GM12878 (cell line): ENCODE data around the gene ITIH2. TPM values are rescaled to one million over a fixed set of nuclear protein-coding genes. Genes with fewer than 3 reads are reported as not detected.

Experiments used
- ATAC-seq: fragments of 200-7000 bp; cut with Tn5 transposase; 3 replicates; pipeline ENCODE4 v1.9.1; 2020; ENCODE audit warnings: mild to moderate bottlenecking, moderate library complexity
- BruUV-seq: library from RNA; stranded (reverse); fragments of 400-500 nt; replicated peaks from 2 replicates; lab custom pipeline; 2021; lab: Mats Ljungman, UMichigan
- CTCF ChIA-PET: fragments of 300-600 bp; sonication (Branson Sonifier 250); formaldehyde crosslinking; extraction: SDS; loops from one replicate; lab custom pipeline; 2021; ENCODE audit warnings: inconsistent platforms; lab: Yijun Ruan, JAX
- POLR2A ChIA-PET: fragments of 350-600 bp; formaldehyde crosslinking; extraction: SDS; loops from one replicate; lab custom pipeline; 2021; ENCODE audit warnings: inconsistent platforms; lab: Charles Lee
- RAD21 ChIA-PET: fragments of 300-600 bp; sonication (Branson Sonifier 250); formaldehyde crosslinking; loops from one replicate; lab custom pipeline; 2023; ENCODE audit warnings: antibody characterized with exemption; ENCODE audit not compliant: unreplicated experiment; lab: Charles Lee
- SMC1A ChIA-PET: fragments of 300-600 bp; sonication (Branson Sonifier 250); formaldehyde crosslinking; loops from one replicate; lab custom pipeline; 2023; ENCODE audit not compliant: unreplicated experiment, uncharacterized antibody; lab: Charles Lee
- DNase-seq: peaks from one replicate; pipeline ENCODE4 v3.0.0-alpha.2; 2011; ENCODE audit warnings: low read depth, low spot score
- FAIRE-seq: peaks from 3 replicates; lab custom pipeline; 2011; peaks lifted over from hg19 to GRCh38; lab: Jason Lieb, UNC
- H2AFZ ChIP-seq: 2 replicates; pipeline ENCODE4 v1.6.0; 2011; ENCODE audit warnings: low read depth, low read length, control low read depth; ENCODE audit not compliant: control insufficient read depth
- H3K27ac ChIP-seq: 2 replicates; pipeline ENCODE4 v1.5.1; 2011; ENCODE audit warnings: control low read depth; ENCODE audit not compliant: control insufficient read depth, insufficient read depth
- H3K27me3 ChIP-seq, 2 experiments: replicated peaks in 1 of 2; 2 replicates each; pipeline versions ENCODE4 v1.6.0 to v1.6.1; 2011; ENCODE audit warnings: low read length in 1 of 2; ENCODE audit not compliant: control insufficient read depth in 2 of 2, insufficient read depth in 2 of 2
- H3K36me3 ChIP-seq, 2 experiments: 2 replicates each; pipeline ENCODE4 v1.5.1; 2011; ENCODE audit warnings: low read length in 1 of 2; ENCODE audit not compliant: control insufficient read depth in 2 of 2, insufficient read depth in 2 of 2
- H3K4me1 ChIP-seq: 2 replicates; pipeline ENCODE4 v1.6.1; 2011; ENCODE audit warnings: mild to moderate bottlenecking, low read length, moderate library complexity, mixed read lengths; ENCODE audit not compliant: control insufficient read depth, insufficient read depth
- H3K4me2 ChIP-seq: 2 replicates; pipeline ENCODE4 v1.6.0; 2011; ENCODE audit warnings: control low read depth; ENCODE audit not compliant: control insufficient read depth, insufficient read depth
- H3K4me3 ChIP-seq: fragments of 200-600 bp; sonication (generic); 2 replicates; pipeline ENCODE4 v1.5.1; 2016
- H3K79me2 ChIP-seq: 2 replicates; pipeline ENCODE4 v1.6.0; 2011; ENCODE audit warnings: low read length; ENCODE audit not compliant: control insufficient read depth, insufficient read depth
- H3K9ac ChIP-seq: 2 replicates; pipeline ENCODE4 v1.8.0; 2011; ENCODE audit warnings: low read length, control low read depth, mixed read lengths; ENCODE audit not compliant: control insufficient read depth, insufficient read depth
- H3K9me3 ChIP-seq: replicated peaks from 3 replicates; pipeline ENCODE4 v1.5.1; 2011; ENCODE audit warnings: mild to moderate bottlenecking, low read length; ENCODE audit not compliant: control insufficient read depth, insufficient read depth
- H4K20me1 ChIP-seq: 2 replicates; pipeline ENCODE4 v1.6.0; 2011; ENCODE audit not compliant: control insufficient read depth, insufficient read depth
- ASH2L ChIP-seq: fragments of 300-600, 200-600 bp; sonication (generic); IDR thresholded peaks from 2 replicates; pipeline ENCODE4 v1.6.1; 2017; ENCODE audit warnings: low read depth, mild to moderate bottlenecking, borderline replicate concordance
- CBX5 ChIP-seq: sonication (generic); IDR thresholded peaks from 2 replicates; pipeline ENCODE4 v1.6.1; 2016; ENCODE audit warnings: low read depth, moderate library complexity, mild to moderate bottlenecking, inconsistent platforms
- CTCF ChIP-seq, 3 experiments: IDR thresholded peaks in 2 of 3; conservative IDR thresholded peaks in 1 of 3; 2 replicates each; pipeline ENCODE4 v1.5.1; 2011; ENCODE audit warnings: low read depth in 3 of 3, low read length in 3 of 3, mild to moderate bottlenecking in 3 of 3, control low read depth in 2 of 3, moderate library complexity in 2 of 3, inconsistent platforms in 1 of 3, mixed read lengths in 1 of 3; ENCODE audit not compliant: control insufficient read depth in 2 of 3, insufficient read depth in 1 of 3; ENCODE audit errors: extremely low read depth in 1 of 3
- E4F1 ChIP-seq: fragments of 450-650 bp; IDR thresholded peaks from 2 replicates; pipeline ENCODE4 v1.6.1; 2018; ENCODE audit warnings: borderline replicate concordance, mild to moderate bottlenecking; ENCODE audit not compliant: partially characterized antibody
- GATAD2B ChIP-seq: fragments of 450-650 bp; conservative IDR thresholded peaks from 2 replicates; pipeline ENCODE4 v1.6.1; 2017; ENCODE audit warnings: low read depth, mild to moderate bottlenecking, moderate library complexity
- HDAC6 ChIP-seq: fragments of 200-600 bp; sonication (generic); IDR thresholded peaks from one replicate; pipeline ENCODE4 v1.8.0; 2017; ENCODE audit warnings: antibody characterized with exemption; ENCODE audit not compliant: unreplicated experiment
- IKZF1 ChIP-seq: fragments of 450-650 bp; conservative IDR thresholded peaks from 2 replicates; pipeline ENCODE4 v1.6.1; 2017; ENCODE audit warnings: antibody characterized with exemption, mild to moderate bottlenecking
- IKZF2 ChIP-seq, 2 experiments: fragments of 450-650 bp; IDR thresholded peaks; 2 replicates each; pipeline ENCODE4 v1.6.1; 2017; ENCODE audit warnings: mild to moderate bottlenecking in 2 of 2, moderate library complexity in 2 of 2
- MTA3 ChIP-seq: IDR thresholded peaks from 2 replicates; pipeline ENCODE4 v1.6.1; 2012; ENCODE audit warnings: low read length, inconsistent platforms, borderline replicate concordance
- PAX5 ChIP-seq: IDR thresholded peaks from 2 replicates; pipeline ENCODE4 v1.6.1; 2011; ENCODE audit warnings: low read depth, low read length, borderline replicate concordance
- POU2F2 ChIP-seq: IDR thresholded peaks from 3 replicates; pipeline ENCODE4 v1.6.1; 2011; ENCODE audit warnings: low read depth, mild to moderate bottlenecking, low read length, borderline replicate concordance
- RAD21 ChIP-seq: IDR thresholded peaks from 2 replicates; pipeline ENCODE4 v1.6.1; 2011; ENCODE audit warnings: mild to moderate bottlenecking, low read depth, low read length, moderate library complexity; ENCODE audit not compliant: insufficient read depth
- RB1 ChIP-seq: fragments of 450-650 bp; formaldehyde crosslinking; IDR thresholded peaks from 2 replicates; pipeline ENCODE4 v1.6.1; 2017; ENCODE audit warnings: mild to moderate bottlenecking, borderline replicate concordance
- SUPT20H ChIP-seq: IDR thresholded peaks from 2 replicates; pipeline ENCODE4 v1.6.1; 2011; ENCODE audit warnings: low read depth, mild to moderate bottlenecking, low read length, moderate library complexity, borderline replicate concordance; ENCODE audit not compliant: control insufficient read depth
- TCF12 ChIP-seq: IDR thresholded peaks from 2 replicates; pipeline ENCODE4 v1.6.1; 2011; ENCODE audit warnings: low read depth, mild to moderate bottlenecking, low read length
- USF2 ChIP-seq: IDR thresholded peaks from 2 replicates; pipeline ENCODE4 v1.6.1; 2011; ENCODE audit warnings: low read depth, low read length, improper control_type of control experiment, borderline replicate concordance
- YY1 ChIP-seq: IDR thresholded peaks from 2 replicates; pipeline ENCODE4 v1.6.1; 2011; ENCODE audit warnings: low read depth, mild to moderate bottlenecking, low read length
- ZSCAN29 ChIP-seq: fragments of 450-650 bp; IDR thresholded peaks from 2 replicates; pipeline ENCODE4 v1.6.1; 2017; ENCODE audit warnings: mild to moderate bottlenecking, moderate library complexity
- WGBS: methylation state at CpG from one replicate; pipeline ENCODE4 v1.1.6; 2016; ENCODE audit warnings: low lambda C conversion rate; ENCODE audit not compliant: insufficient replicate concordance, insufficient coverage; ENCODE audit errors: missing lambda C conversion rate; 5-methylcytosine and 5-hydroxymethylcytosine counted together
- in situ Hi-C: fragments of 300-500 bp; cut with MboI; formaldehyde crosslinking; loops from 9 replicates; pipeline ENCODE4 v1.14.3; 2018; ENCODE audit warnings: mixed read lengths
- intact Hi-C: fragments of 100-400 bp; cut with micrococcal nuclease; formaldehyde crosslinking; loops from one replicate; pipeline ENCODE4 v1.14.2; 2022; ENCODE audit not compliant: unreplicated experiment
- polyA plus RNA-seq, 11 experiments: library from polyadenylated mRNA; depleted of rRNA in 4 of 11; unstranded in 6 of 11; stranded (reverse) in 5 of 11; fragments of >200 nt; fragmentation: Nextera tagmentation in 4 of 11; fragmentation: Illumina TruSeq in 1 of 11; extraction: Ambion mirVana in 4 of 11; extraction: Trizol in 1 of 11; gene quantifications; 1 replicate in 1 of 11; 2 replicates in 10 of 11; pipeline versions ENCODE4 v1.2.1 to v1.2.3, GENCODE V29; 2011 to 2016; ENCODE audit warnings: inconsistent platforms in 2 of 11, missing spikeins in 2 of 11, low read depth in 1 of 11
- total RNA-seq, 4 experiments: library from RNA; depleted of rRNA in 3 of 4; stranded (reverse); fragments of >200 nt in 3 of 4; fragmentation: Illumina TruSeq in 1 of 4; extraction: Trizol in 1 of 4; gene quantifications; 2 replicates each; pipeline versions ENCODE4 v1.2.1 to v1.2.3, GENCODE V29; 2013 to 2021

The ITIH2 gene
- total and polyA plus RNA-seq, 10 of the 15 experiments (the other 5 are each of a cell fraction or from before 2014, with no cell fraction given): 0.05 to 0.72 (median 0.53) TPM; not detected in 7

GRCh38 chr10:7687228-7687907 is 15.7 kb upstream of the ITIH2 start:
- peak; percentile 62 for DNase-seq
- 15% methylated on average over 20 of the region's 20 CpGs for WGBS
- Histone ChIP-seq H3K9ac (no peak overlapping the region), H2AFZ (no peak overlapping the region), H3K27me3 (no peaks in the 10 kb centered on the region), H3K79me2 (no peaks in the 10 kb centered on the region), H3K4me1 (no peaks in the 10 kb centered on the region), H3K27ac (no peak overlapping the region), H3K9me3 (peaks cover 9% of the 10 kb centered on the region; the same call in 2 of the 3 replicates), H4K20me1 (no peaks in the 10 kb centered on the region), H3K4me2 (no peak overlapping the region), H3K36me3 (no peaks in the 10 kb centered on the region), H3K4me3 (no peak overlapping the region)
- in situ Hi-C loops (loop anchor here (5.0 kb wide), 1 partner anchor 165 kb away; no protein-coding TSS in a partner anchor), intact Hi-C loops (loop anchor here (1.0 to 10.0 kb wide), 7 partner anchors 75 to 763 kb away; no protein-coding TSS in a partner anchor)
- FAIRE-seq: peak; percentile 41
- ATAC-seq: peak; percentile 92
- CTCF ChIA-PET: interaction anchor here (0.6 to 6.9 kb wide), 46 partner anchors 8 to 1521 kb away, joined by 3 to 187 read pairs (median 5); partner anchors contain the start of genes ITIH2 and TAF3
- BruUV-seq: no TSS peak
- RAD21 ChIA-PET: interaction anchor here (0.6 to 5.9 kb wide), 17 partner anchors 10 to 768 kb away, joined by 3 to 109 read pairs (median 4); no protein-coding TSS in a partner anchor
- SMC1A ChIA-PET: interaction anchor here (0.8 to 4.5 kb wide), 14 partner anchors 10 to 430 kb away, joined by 3 to 51 read pairs (median 4); no protein-coding TSS in a partner anchor
- POLR2A ChIA-PET: no interaction called here
- TF ChIP-seq MTA3 (no peak), YY1 (peak; percentile 80), CBX5 (0 out of 2 replicates have a peak, but pooled peaks have one; percentile 38), GATAD2B (0 out of 2 replicates have a peak, but pooled peaks have one; percentile 27), IKZF2 (IDR thresholded peaks at IDR 0.05) (peak; percentile 61 to 68; a peak in 3 of 4 replicates), IKZF1 (peak; percentile 50), POU2F2 (peak; percentile 46; the same call in 1 of the 3 replicates), RAD21 (peak; percentile 89), ZSCAN29 (no peak), E4F1 (no peak), ASH2L (no peak), PAX5 (no peak), SUPT20H (no peak), RB1 (no peak), TCF12 (no peak), CTCF (IDR thresholded peaks at IDR 0.05 in 2 of 3, conservative IDR thresholded peaks at IDR 0.05 in 1 of 3; ENCODE audit: control insufficient read depth in 2 of 3, extremely low read depth in 1 of 3, insufficient read depth in 1 of 3, low read depth in 3 of 3, low read length in 3 of 3) (peak; percentile 86 to 95 (median 89)), HDAC6 (no peak), USF2 (no peak)
